GM20000 (cell line): ENCODE measurements around the gene ATP9B.

Experiments
- DNase-seq: peaks from one replicate; pipeline ENCODE4 v3.0.0; 2012; ENCODE audit warnings: low spot score
- CTCF ChIP-seq: IDR thresholded peaks from 2 replicates; pipeline ENCODE4 v1.5.1; 2012; ENCODE audit warnings: mild to moderate bottlenecking, control low read depth; ENCODE audit errors: extremely low read depth, missing control alignments

Gene ATP9B

GRCh38 chr18:79411614-79412526 is 342.7 kb downstream of the ATP9B start:
- no peak for TF ChIP-seq CTCF

GRCh38 chr18:79413025-79413424 is 343.8 kb downstream of the ATP9B start:
- no peak for TF ChIP-seq CTCF
- no peak for DNase-seq

More at GRCh38 chr18:79411614-79412526, 342.7 kb downstream of the ATP9B start:
- DNase-seq = no peak

- no peak for DNase-seq
- no peak for TF ChIP-seq CTCF
Measured at GRCh38 chr18:79413426-79413825, 344.2 kb downstream of the ATP9B start.

GRCh38 chr18:79413901-79414300 is 344.7 kb downstream of the ATP9B start:
- no peak for DNase-seq
- TF ChIP-seq CTCF = no peak

- no peak for DNase-seq
- TF ChIP-seq CTCF = no peak
Measured at GRCh38 chr18:79416022-79416676, 347.0 kb downstream of the ATP9B start.

- TF ChIP-seq CTCF = no peak
Measured at GRCh38 chr18:79416677-79417052, 347.5 kb downstream of the ATP9B start.

GRCh38 chr18:79418236-79418635 is 349.0 kb downstream of the ATP9B start:
- no peak for TF ChIP-seq CTCF
- no peak for DNase-seq

More at GRCh38 chr18:79416677-79417052, 347.5 kb downstream of the ATP9B start:
- no peak for DNase-seq
